Prostate gland (tissue), 2 donors: ENCODE data around the gene USP47. TPM values are rescaled to one million over a fixed set of nuclear protein-coding genes. Genes with fewer than 3 reads are reported as not detected.
A peak's percentile ranks its signal among the peaks of the same experiment; 100 is the strongest.

Experiments
- DNase-seq: peaks from one replicate; pipeline ENCODE4 v3.0.0-alpha.2; 2019; ENCODE audit warnings: low spot score
- H3K27ac ChIP-seq, 2 donors: fragments of 200-600 bp; sonication (generic); 2 replicates each; pipeline ENCODE4 v1.5.1; 2017 to 2019
- H3K27me3 ChIP-seq: fragments of 200-600 bp; sonication (generic); replicated peaks from 2 replicates; pipeline ENCODE4 v1.5.1; 2019; ENCODE audit not compliant: insufficient read depth
- H3K36me3 ChIP-seq, 2 donors: fragments of 200-600 bp; sonication (generic); 1 replicate in 1 of 2; 2 replicates in 1 of 2; pipeline versions ENCODE4 v1.5.1 to v1.8.1; 2017 to 2019
- H3K4me1 ChIP-seq: fragments of 200-600 bp; sonication (generic); replicated peaks from 2 replicates; pipeline ENCODE4 v1.5.1; 2019
- H3K4me3 ChIP-seq, 2 donors: fragments of 200-600 bp; sonication (generic); 2 replicates each; pipeline ENCODE4 v1.5.1; 2017 to 2019
- H3K9me3 ChIP-seq: fragments of 200-600 bp; sonication (generic); 2 replicates; pipeline ENCODE4 v1.5.1; 2017
- POLR2A ChIP-seq: fragments of 450-650 bp; IDR thresholded peaks from one replicate; pipeline ENCODE4 v1.6.1; 2016; ENCODE audit warnings: antibody characterized with exemption, mild to moderate bottlenecking
- POLR2AphosphoS5 ChIP-seq: sonication (generic); formaldehyde crosslinking; IDR thresholded peaks from one replicate; pipeline ENCODE4 v1.6.1; 2017; ENCODE audit warnings: antibody characterized with exemption
- WGBS: methylation state at CpG from one replicate; pipeline ENCODE4 v1.1.5; 2018; 5-methylcytosine and 5-hydroxymethylcytosine counted together
- intact Hi-C: fragments of 100-400 bp; cut with DNase I; formaldehyde crosslinking; loops from one replicate; pipeline ENCODE4 v1.14.2; 2022
- total RNA-seq, 2 donors: library from RNA; depleted of rRNA; stranded (reverse); fragments of >200 nt; gene quantifications; one replicate each; pipeline ENCODE4 v1.1.0, GENCODE V29; 2016
- TF ChIP-seq, protein P1 (sequence below), 4 experiments: fragments of 200-600 bp in 2 of 4; fragments of 450-650 bp in 2 of 4; sonication (generic) in 2 of 4; IDR thresholded peaks; 1 replicate in 3 of 4; 2 replicates in 1 of 4; pipeline ENCODE4 v1.5.1; 2016 to 2019; ENCODE audit warnings: antibody characterized with exemption in 4 of 4, mild to moderate bottlenecking in 2 of 4, moderate library complexity in 2 of 4

The USP47 gene
- total RNA-seq, 2 donors from 2014 or later: 58.4 to 76.6 TPM

DNA sequence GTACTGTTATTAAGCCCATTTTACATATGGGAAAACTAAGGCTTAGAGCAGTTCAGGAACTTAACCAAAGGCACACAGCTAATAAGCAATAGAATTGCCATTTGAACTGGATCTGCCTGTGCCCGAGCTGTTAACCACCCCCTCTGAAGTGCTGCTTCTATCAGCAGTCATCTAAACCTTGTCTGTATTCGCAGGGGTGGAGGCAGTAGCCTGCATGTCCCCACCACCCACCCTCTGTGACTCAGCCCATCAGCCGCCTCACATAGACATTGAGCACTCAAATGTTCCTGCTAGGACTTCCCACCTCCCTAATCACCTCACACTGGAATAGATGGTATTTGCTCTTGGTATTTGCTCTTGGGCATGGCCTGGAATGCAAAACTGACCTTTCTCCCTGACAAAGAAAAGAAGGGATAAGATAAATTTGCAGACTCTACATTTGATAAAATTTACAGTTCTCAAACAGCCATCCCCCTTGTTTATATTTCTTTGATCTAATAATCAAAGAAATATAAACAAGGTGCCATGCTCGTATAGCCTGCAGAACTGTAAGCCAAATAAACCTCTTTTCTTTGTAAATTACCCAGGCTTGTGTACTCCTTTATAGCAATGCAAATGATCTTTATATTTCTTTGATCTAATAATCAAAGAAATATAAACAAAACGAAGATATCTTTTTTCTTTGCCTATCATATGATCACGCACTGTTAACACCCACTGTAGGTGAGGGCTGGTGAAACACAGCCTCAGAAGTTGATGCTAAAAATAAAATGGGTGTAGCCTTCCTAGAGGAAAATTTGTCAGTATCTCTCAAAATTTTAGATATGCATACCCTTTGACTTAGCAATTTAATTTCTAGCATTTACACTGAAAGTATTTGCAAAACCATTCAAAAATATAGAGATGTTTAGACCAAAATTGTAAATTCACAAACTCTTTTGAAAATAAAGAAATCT lies 150.8 kb downstream of the USP47 start:
- 68% methylated on average over 6 of the region's 6 CpGs for WGBS
- intact Hi-C loops: no loop called here
- Histone ChIP-seq H3K4me3 (no peak overlapping the region), H3K36me3 (no peaks in the 10 kb centered on the region), H3K27ac (no peak overlapping the region), H3K9me3 (no peaks in the 10 kb centered on the region), H3K4me1 (no peaks in the 10 kb centered on the region), H3K27me3 (no peaks in the 10 kb centered on the region)
- no peak for DNase-seq
- no peak for TF ChIP-seq POLR2A
- no peak for TF ChIP-seq POLR2AphosphoS5
- TF ChIP-seq, protein P1, sequence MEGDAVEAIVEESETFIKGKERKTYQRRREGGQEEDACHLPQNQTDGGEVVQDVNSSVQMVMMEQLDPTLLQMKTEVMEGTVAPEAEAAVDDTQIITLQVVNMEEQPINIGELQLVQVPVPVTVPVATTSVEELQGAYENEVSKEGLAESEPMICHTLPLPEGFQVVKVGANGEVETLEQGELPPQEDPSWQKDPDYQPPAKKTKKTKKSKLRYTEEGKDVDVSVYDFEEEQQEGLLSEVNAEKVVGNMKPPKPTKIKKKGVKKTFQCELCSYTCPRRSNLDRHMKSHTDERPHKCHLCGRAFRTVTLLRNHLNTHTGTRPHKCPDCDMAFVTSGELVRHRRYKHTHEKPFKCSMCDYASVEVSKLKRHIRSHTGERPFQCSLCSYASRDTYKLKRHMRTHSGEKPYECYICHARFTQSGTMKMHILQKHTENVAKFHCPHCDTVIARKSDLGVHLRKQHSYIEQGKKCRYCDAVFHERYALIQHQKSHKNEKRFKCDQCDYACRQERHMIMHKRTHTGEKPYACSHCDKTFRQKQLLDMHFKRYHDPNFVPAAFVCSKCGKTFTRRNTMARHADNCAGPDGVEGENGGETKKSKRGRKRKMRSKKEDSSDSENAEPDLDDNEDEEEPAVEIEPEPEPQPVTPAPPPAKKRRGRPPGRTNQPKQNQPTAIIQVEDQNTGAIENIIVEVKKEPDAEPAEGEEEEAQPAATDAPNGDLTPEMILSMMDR (IDR thresholded peaks at IDR 0.05): no peak

GRCh38 chr11:11993839-11994238 lies 152.1 kb downstream of the USP47 start:
- Histone ChIP-seq H3K36me3 (no peaks in the 10 kb centered on the region), H3K27me3 (no peaks in the 10 kb centered on the region), H3K9me3 (no peaks in the 10 kb centered on the region), H3K4me1 (no peaks in the 10 kb centered on the region), H3K27ac (peak overlapping the region; percentile 13 to 32), H3K4me3 (no peak overlapping the region)
- WGBS: 21% methylated on average over 8 of the region's 8 CpGs
- intact Hi-C loops: no loop called here
- peak; percentile 53 for DNase-seq
- TF ChIP-seq POLR2AphosphoS5 (peak; percentile 57), POLR2A (no peak)
- TF ChIP-seq, protein P1 (IDR thresholded peaks at IDR 0.05): no peak

GRCh38 chr11:11995601-11996000 lies 153.8 kb downstream of the USP47 start:
- Histone ChIP-seq H3K36me3 (no peaks in the 10 kb centered on the region), H3K27ac (no peak overlapping the region), H3K4me3 (no peak overlapping the region), H3K27me3 (no peaks in the 10 kb centered on the region), H3K9me3 (no peaks in the 10 kb centered on the region), H3K4me1 (no peaks in the 10 kb centered on the region)
- no peak for DNase-seq
- 70% methylated on average over 6 of the region's 6 CpGs for WGBS
- TF ChIP-seq, protein P1 (IDR thresholded peaks at IDR 0.05): no peak
- TF ChIP-seq POLR2AphosphoS5: no peak
- TF ChIP-seq POLR2A: no peak
- intact Hi-C loops: no loop called here

- intact Hi-C loops: no loop called here
Observed at GRCh38 chr11:11996321-11997048, 154.7 kb downstream of the USP47 start.

More at GRCh38 chr11:11996321-11997048, 154.7 kb downstream of the USP47 start:
- Histone ChIP-seq H3K27ac (no peak overlapping the region), H3K36me3 (no peaks in the 10 kb centered on the region), H3K9me3 (no peaks in the 10 kb centered on the region), H3K27me3 (no peaks in the 10 kb centered on the region), H3K4me1 (no peaks in the 10 kb centered on the region), H3K4me3 (no peak overlapping the region)
- TF ChIP-seq, protein P1 (IDR thresholded peaks at IDR 0.05): no peak
- TF ChIP-seq POLR2A (no peak), POLR2AphosphoS5 (no peak)
- WGBS: 71% methylated on average over 11 of the region's 11 CpGs
- no peak for DNase-seq
